HG02884 (cell line): ENCODE results near the gene BCL2.
"Not testable (repeated sequence)": the region's sequence is repeated elsewhere in the genome, so short reads cannot be mapped to it uniquely, and the experiment has no call there.

Experiments
- ATAC-seq: cut with Tn5 transposase; IDR thresholded peaks from one replicate; pipeline ENCODE4 v1.9.1; 2021; ENCODE audit warnings: mild to moderate bottlenecking, moderate library complexity; ENCODE audit not compliant: unreplicated experiment

BCL2 gene

GRCh38 chr18:63207143-63207790 is 112.3 kb downstream of the BCL2 start:
- no peak for ATAC-seq

DNA sequence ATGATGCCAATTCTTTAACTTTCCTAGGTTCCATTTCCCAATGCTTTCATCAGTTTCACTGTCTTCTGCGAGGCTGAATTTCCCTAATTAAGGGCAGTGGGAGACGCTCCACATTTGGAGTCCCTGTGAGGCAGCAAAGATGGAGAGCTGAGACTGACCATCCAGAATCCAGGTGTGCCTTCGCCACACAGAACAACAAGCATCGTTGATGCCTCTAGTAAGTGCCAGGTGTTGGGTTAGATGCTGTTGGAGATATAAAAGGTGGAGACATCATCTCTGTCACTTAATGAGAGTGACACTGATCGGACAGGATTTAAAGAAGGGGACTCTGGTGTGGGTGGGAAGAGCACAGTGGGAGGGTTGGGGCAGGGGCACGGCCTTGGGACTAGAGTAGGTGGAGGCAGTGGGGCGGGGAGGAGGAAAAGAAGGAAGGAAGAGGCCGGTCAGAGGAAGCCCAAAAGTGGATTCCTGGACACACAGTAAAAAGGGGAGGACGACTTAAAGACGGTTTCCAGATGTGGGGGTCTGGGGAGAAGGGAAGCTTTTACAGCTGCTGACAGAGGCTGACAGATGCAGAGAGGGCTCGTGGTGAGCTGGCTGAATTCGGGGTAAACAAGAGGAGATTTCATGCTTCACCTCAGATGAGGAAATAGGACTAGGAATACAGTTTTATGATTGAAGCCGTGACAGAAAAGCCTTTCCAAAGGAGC is 113.0 kb downstream of the BCL2 start:
- no peak for ATAC-seq

- ATAC-seq: no peak
These were observed 113.7 kb downstream of the BCL2 start for GRCh38 chr18:63205791-63206252.

DNA sequence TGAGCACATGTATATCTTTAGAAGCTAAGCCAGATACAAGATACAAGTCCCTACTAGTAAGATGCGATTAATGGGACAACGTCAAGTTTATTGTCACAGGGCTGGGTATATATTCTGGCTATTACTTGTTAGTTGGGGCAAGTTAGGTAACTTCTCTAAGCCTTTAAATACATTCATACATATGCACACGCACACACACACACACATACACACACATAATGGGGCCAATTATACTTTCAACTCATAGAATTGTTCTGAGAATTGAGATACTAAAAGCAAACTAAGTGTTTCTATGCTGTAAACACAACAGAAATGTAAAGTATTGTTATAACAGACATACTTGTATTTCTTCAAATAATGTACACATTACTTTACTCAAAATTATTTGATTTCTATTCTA is 116.1 kb downstream of the BCL2 start:
- no peak for ATAC-seq

DNA sequence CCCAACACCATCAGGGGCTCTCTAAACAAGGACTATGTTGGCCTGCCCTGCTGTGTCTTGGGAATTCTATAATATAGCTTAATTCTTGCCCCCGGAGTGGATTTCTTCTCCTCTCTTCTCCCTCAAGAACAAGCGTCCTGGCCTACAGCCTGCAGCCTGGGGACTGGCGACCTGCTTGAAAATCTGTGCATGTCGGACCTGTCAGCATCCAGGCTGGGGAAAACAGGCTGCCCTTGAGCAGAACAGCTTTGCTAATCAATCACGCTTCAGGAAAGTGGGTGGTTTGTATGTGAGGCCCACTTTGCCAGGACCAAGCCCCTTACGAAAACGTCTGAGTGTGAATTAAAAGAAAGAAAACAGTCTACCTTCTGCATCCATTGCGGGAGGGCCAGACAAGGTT is 116.7 kb downstream of the BCL2 start:
- ATAC-seq: no peak

DNA sequence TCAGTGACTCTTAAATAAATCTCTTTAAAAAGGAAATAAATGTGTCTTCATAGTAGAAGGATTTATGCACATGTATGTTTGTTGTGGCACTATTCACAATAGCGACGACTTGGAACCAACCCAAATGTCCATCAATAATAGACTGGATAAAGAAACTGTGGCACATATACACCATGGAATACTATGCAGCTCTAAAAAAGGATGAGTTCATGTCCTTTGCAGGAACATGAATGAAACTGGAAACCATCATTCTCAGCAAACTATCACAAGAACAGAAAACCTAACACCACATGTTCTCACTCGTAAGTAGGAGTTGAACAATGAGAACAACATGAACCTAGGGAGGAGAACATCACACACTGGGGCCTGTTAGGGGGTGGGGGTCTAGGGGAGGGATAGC is 118.1 kb downstream of the BCL2 start:
- ATAC-seq: not testable (repeated sequence)

DNA sequence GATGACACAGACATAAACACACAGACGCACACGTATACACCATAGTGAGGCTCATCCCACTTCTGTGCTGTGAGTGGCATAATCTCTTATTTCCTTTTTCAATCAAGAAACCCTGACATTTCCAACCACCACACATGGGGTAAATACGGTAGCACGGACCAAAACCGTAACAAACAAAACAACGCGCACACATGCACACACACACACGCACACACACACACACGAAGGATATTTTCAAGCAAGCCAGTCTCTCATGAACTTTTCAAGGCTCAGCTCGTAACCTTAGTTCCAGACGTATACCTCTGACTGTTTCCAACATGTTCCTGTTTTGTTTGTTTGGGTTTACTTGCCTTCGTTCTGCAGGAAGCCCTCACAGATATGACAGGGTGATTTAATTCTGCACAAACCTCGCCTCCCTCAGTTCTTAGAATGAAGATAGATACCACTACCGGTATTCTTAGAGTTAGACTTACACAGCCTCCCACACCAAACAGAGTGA is 119.8 kb downstream of the BCL2 start:
- ATAC-seq: peak; percentile 56

DNA sequence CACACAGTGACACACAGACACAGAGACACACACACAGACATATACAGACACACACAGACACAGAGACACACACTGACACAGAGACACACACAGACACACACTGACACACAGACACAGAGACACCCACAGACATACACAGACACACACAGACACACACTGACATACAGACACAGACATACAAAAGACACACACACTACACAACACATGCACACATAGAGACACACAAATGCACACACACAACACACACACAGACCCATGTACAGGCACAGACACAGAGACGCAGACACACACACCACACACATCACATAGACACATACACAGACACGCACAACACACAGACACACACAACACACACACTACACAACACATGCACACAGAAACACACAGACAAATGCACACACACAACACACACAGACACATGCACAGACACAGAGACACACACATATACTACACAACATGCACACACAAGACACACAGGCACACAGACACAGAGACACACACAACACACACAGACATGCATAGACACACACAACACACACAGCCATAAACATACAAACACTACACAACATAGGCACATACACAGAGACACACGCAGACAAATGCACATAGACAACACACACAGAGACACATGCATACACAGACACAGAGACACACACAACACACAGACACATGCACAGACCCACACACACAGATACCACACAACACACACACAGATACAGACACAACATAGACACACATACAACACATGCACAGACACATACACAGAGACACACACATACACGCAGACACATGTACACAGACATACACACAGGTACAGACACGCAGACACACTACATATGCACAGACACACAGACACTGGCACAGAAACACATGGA is 120.5 kb downstream of the BCL2 start:
- ATAC-seq: no peak

- ATAC-seq: no peak
These were observed 121.3 kb downstream of the BCL2 start for GRCh38 chr18:63198098-63198760.

- no peak for ATAC-seq
These were observed 122.2 kb downstream of the BCL2 start for GRCh38 chr18:63197246-63197869.

- ATAC-seq: no peak
These were observed 124.0 kb downstream of the BCL2 start for GRCh38 chr18:63195326-63196159.

DNA sequence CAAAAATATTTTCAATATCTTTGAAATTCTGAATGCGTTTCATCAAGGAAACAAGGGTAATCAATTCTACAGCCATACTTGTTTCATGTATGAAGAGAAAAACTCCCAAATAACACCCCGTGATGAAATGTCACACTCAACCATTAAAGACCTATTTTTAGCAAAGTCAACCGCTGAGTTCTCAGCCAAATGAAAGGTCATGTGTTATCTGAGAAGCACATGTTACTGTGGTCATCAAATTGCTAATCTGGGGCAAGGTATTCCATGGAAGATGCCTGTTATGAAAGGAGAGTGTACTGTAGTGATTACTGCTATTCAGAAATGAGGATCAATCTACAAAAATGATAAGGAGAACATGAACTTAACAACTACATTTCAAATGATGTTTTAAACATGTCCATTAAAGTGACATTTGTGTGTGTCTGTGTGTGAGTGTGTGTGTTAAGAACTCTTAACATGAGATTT is 126.7 kb downstream of the BCL2 start:
- ATAC-seq: peak; percentile 56

DNA sequence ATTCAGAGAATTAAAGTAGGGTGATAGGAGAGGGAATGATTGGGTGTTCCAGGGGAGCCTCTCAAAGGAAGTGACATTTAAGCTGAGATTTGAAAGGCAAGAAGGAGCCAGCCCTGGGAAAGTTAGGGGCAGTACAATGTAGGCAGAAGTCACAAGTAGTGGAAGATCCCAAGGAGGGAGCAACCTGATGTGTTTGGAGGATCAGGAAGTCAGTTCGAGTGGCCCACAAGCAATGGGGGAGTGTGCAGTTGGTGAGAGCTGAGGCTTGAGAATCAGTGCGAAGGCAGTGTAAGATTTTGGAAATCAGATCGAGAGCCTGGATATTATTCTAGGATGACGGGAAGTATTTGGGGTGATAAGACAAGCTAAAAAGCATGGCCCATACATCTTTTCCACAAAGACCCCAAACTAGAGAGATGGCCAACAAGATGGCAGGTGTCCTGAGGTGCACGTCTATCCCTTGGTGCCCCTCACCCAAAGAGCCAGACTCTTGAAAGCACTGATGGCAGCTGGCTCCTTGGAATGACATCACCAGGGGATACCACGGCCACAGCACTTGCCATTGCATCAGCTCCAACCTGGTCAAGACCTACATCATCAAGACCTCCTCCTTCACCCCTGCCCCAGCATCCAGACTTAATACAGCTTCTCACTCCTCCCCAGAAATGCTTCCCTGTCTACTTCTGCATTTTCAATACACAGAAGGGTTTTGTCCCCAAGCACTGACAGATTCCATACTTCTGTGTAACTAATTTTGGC is 127.3 kb downstream of the BCL2 start:
- no peak for ATAC-seq

DNA sequence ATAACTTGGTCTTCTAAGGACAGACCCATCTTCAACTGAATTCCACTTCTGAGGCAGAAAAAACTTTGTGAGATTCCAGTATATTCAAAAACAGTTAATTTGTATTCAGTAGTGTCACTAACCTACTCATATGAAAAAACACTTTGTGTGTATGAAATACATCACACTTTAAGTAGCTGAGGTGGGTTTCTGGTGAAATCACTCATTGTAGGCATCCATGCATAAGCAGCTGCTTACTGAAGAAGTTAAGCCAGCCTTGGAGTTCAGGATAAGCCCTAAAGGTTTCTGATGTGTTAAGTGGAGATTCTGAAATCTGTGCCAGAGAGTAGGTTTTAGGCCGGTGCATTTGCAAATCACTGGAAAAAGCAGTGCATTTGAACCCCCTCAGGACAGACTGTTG is 128.2 kb downstream of the BCL2 start:
- ATAC-seq: no peak

DNA sequence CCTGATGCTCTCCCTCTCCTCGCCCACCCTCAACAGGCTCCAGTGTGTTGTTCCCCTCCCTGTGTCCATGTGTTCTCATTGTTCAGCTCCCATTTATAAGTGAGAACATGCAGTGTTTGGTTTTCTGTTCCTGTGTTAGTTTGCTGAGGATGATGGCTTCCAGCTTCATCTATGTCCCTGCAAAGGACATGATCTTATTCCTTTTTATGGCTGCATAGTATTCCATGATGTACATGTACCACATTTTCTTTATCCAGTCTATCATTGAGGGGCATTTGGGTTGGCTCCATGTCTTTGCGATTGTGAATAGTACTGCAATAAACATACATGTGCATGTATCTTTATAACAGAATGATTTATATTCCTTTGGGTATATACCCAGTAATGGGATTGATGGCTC is 128.7 kb downstream of the BCL2 start:
- not testable (repeated sequence) for ATAC-seq

DNA sequence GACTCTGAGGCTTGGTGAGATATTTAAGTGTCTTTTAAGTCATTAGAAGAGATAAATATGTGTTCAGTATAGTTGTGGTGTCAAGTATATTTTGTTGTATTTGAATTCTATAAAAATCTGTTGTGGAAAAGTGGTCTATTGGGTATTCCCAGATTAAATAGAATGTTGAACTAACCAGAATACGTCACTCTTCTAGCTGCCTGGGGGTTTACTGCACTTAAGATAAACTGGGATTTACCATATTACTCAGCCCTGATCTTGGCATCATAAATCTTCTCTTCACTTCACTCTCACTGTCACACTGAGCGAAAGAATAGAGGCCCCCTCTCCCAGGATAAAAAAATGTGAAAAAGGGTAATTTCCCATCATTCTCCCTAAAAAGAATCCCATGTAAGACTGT is 129.8 kb downstream of the BCL2 start:
- ATAC-seq: no peak

DNA sequence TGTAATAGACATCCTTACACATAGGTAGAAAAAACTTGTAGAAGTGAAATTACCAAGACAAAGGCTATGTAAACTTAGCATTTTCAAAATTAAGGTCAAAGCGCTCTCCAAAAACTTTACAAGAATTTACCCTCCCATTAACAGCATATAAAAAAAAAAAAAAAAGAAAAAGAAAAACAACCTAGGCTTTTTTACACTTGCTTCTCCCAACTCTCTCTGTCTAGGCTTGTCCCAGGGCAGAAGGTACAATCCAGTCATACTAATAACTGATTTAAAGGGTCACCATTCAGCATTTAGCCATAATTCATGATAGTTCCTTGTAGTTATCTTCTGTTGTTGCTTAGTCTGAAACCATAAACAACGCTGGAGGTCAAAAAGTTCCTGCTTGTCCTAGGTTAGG is 130.5 kb downstream of the BCL2 start:
- no peak for ATAC-seq

DNA sequence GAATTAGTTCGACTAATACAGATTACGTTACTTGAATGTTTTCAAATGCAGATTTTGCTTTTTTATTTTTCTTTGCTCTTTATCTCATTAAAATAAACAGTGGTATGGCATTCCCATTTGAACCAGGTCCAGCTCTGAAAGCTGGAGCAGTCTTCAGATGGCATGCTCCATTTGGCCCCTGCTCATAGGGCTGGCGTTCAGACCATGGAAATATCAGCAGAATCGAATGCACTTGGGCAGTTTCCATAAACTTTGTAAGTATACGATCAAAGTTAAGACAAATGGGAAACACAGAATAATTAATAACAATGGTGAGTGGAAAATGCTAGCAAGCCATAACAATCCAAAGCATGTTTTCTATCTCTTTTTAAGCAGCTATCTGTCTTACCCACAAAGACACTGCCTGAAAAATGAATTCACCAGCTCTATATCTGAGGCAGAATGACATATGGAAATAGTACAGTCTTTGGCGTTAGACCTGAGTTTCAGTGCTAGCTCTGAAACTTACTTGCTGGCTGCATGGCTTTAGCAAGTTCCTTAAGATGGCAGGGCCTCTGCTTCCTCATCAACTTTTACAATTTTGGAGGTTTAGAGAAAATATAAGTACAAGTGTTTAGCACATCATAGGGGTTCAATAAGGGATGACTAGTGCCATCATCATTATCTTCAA is 131.6 kb downstream of the BCL2 start:
- ATAC-seq: peak; percentile 38
